Mesenchymal stem cell (in vitro differentiated cells and primary cell): Measurements from ENCODE around the gene DBH.

Experiments used
- DNase-seq: peaks from one replicate; pipeline ENCODE4 v3.0.0-alpha.2; 2013
- H2AFZ ChIP-seq: one replicate; pipeline ENCODE4 v1.6.1; 2013; ENCODE audit warnings: low read depth, mild to moderate bottlenecking, control low read depth, inconsistent platforms, low read length, moderate library complexity
- H2AK5ac ChIP-seq: 2 replicates; pipeline ENCODE4 v1.6.1; 2013; ENCODE audit warnings: low read length, moderate library complexity, mild to moderate bottlenecking, inconsistent platforms; ENCODE audit not compliant: severe bottlenecking
- H2BK120ac ChIP-seq: one replicate; pipeline ENCODE4 v1.6.1; 2013; ENCODE audit warnings: low read depth, mild to moderate bottlenecking, inconsistent platforms, low read length, moderate library complexity
- H2BK12ac ChIP-seq, 2 experiments: one replicate each; pipeline ENCODE4 v1.6.1; 2013; ENCODE audit warnings: inconsistent platforms in 2 of 2, low read length in 2 of 2, mild to moderate bottlenecking in 2 of 2, moderate library complexity in 2 of 2, control low read depth in 1 of 2
- H2BK15ac ChIP-seq: one replicate; pipeline ENCODE4 v1.6.1; 2013; ENCODE audit warnings: mild to moderate bottlenecking, low read depth, inconsistent platforms; ENCODE audit not compliant: poor library complexity, severe bottlenecking
- H2BK5ac ChIP-seq: 2 replicates; pipeline ENCODE4 v1.6.1; 2013; ENCODE audit warnings: low read depth, mild to moderate bottlenecking, low read length, control low read depth, inconsistent platforms; ENCODE audit not compliant: poor library complexity, severe bottlenecking
- H3K14ac ChIP-seq, 2 experiments: one replicate each; pipeline ENCODE4 v1.6.1; 2013; ENCODE audit warnings: inconsistent platforms in 2 of 2, low read length in 2 of 2, control low read depth in 1 of 2, mild to moderate bottlenecking in 1 of 2, moderate library complexity in 1 of 2
- H3K18ac ChIP-seq, 2 experiments: one replicate each; pipeline ENCODE4 v1.6.1; 2013; ENCODE audit warnings: inconsistent platforms in 2 of 2, low read length in 2 of 2, control low read depth in 1 of 2, low read depth in 1 of 2, mild to moderate bottlenecking in 1 of 2
- H3K23ac ChIP-seq, 2 experiments: one replicate each; pipeline ENCODE4 v1.6.1; 2013; ENCODE audit warnings: inconsistent platforms in 2 of 2, low read length in 2 of 2, mild to moderate bottlenecking in 2 of 2, moderate library complexity in 2 of 2, control low read depth in 1 of 2
- H3K27ac ChIP-seq: 2 replicates; pipeline ENCODE4 v1.5.1; 2013; ENCODE audit warnings: mild to moderate bottlenecking, moderate library complexity, low read length, control low read depth, inconsistent platforms; ENCODE audit not compliant: poor library complexity, severe bottlenecking
- H3K27me3 ChIP-seq, 2 experiments: 2 replicates each; pipeline versions ENCODE4 v1.6.1 to v1.7.0; 2013; ENCODE audit warnings: low read length in 2 of 2, mild to moderate bottlenecking in 2 of 2, moderate library complexity in 2 of 2, control low read depth in 1 of 2, inconsistent platforms in 1 of 2; ENCODE audit not compliant: control insufficient read depth in 1 of 2, insufficient read depth in 1 of 2
- H3K36me3 ChIP-seq, 2 experiments: 2 replicates each; pipeline versions ENCODE4 v1.6.1 to v1.7.0; 2013; ENCODE audit warnings: low read length in 2 of 2, control low read depth in 1 of 2, inconsistent platforms in 1 of 2, low read depth in 1 of 2, mild to moderate bottlenecking in 1 of 2; ENCODE audit not compliant: insufficient read depth in 2 of 2, control insufficient read depth in 1 of 2
- H3K4ac ChIP-seq, 2 experiments: one replicate each; pipeline ENCODE4 v1.6.1; 2013; ENCODE audit warnings: inconsistent platforms in 2 of 2, low read length in 2 of 2, mild to moderate bottlenecking in 2 of 2, moderate library complexity in 2 of 2, control low read depth in 1 of 2, low read depth in 1 of 2
- H3K4me1 ChIP-seq: 2 replicates; pipeline ENCODE4 v1.6.1; 2013; ENCODE audit warnings: low read depth, low read length, control low read depth; ENCODE audit not compliant: control insufficient read depth, insufficient read depth
- H3K4me2 ChIP-seq: 2 replicates; pipeline ENCODE4 v1.6.1; 2013; ENCODE audit warnings: low read length, mild to moderate bottlenecking, inconsistent platforms; ENCODE audit not compliant: poor library complexity, severe bottlenecking
- H3K4me3 ChIP-seq, 2 experiments: 2 replicates each; pipeline versions ENCODE4 v1.5.1 to v1.7.0; 2013; ENCODE audit warnings: low read length in 2 of 2, mild to moderate bottlenecking in 2 of 2, control low read depth in 1 of 2, low read depth in 1 of 2; ENCODE audit not compliant: insufficient read depth in 1 of 2
- H3K79me1 ChIP-seq: replicated peaks from 2 replicates; pipeline ENCODE4 v1.6.1; 2013; ENCODE audit warnings: mild to moderate bottlenecking, control low read depth, low read length, inconsistent platforms; ENCODE audit not compliant: poor library complexity, severe bottlenecking
- H3K9ac ChIP-seq: 2 replicates; pipeline ENCODE4 v1.7.0; 2013; ENCODE audit warnings: mild to moderate bottlenecking, low read length, moderate library complexity
- H3K9me3 ChIP-seq: 2 replicates; pipeline ENCODE4 v1.7.0; 2013; ENCODE audit warnings: mild to moderate bottlenecking, low read length; ENCODE audit not compliant: control insufficient read depth
- H4K8ac ChIP-seq: one replicate; pipeline ENCODE4 v1.6.1; 2013; ENCODE audit warnings: inconsistent platforms, mild to moderate bottlenecking, low read length, moderate library complexity
- H4K91ac ChIP-seq: one replicate; pipeline ENCODE4 v1.6.1; 2013; ENCODE audit warnings: mild to moderate bottlenecking, low read length, inconsistent platforms
- WGBS: methylation state at CpG from one replicate; pipeline ENCODE4 v1.1.7; 2013; ENCODE audit warnings: mixed read lengths; 5-methylcytosine and 5-hydroxymethylcytosine counted together

Gene DBH

GRCh38 chr9:133590231-133590855 is 45.8 kb upstream of the DBH start:
- Histone ChIP-seq H3K4me1 (no peaks in the 10 kb centered on the region), H3K18ac (no peak overlapping the region), H3K27me3 (peaks cover 38 to 80% of the 10 kb centered on the region in 2 experiments), H3K36me3 (no peaks in the 10 kb centered on the region), H4K91ac (no peak overlapping the region), H2BK120ac (no peak overlapping the region), H2BK15ac (no peak overlapping the region), H4K8ac (no peak overlapping the region), H2BK12ac (no peak overlapping the region), H3K4me3 (no peak overlapping the region), H3K4ac (no peak overlapping the region), H3K9me3 (peaks cover 3% of the 10 kb centered on the region), H3K9ac (no peak overlapping the region), H2AFZ (no peak overlapping the region), H3K14ac (no peak overlapping the region), H3K79me1 (no peaks in the 10 kb centered on the region), H3K27ac (no peak overlapping the region), H3K23ac (no peak overlapping the region), H3K4me2 (no peak overlapping the region), H2AK5ac (no peak overlapping the region), H2BK5ac (no peak overlapping the region)
- no peak for DNase-seq
- WGBS = 62% methylated on average over 20 of the region's 20 CpGs

GRCh38 chr9:133591116-133591910 is 44.9 kb upstream of the DBH start:
- H3K9ac ChIP-seq = no peak overlapping the region
- H2AFZ ChIP-seq = no peak overlapping the region
- peaks cover 5% of the 10 kb centered on the region for H3K9me3 ChIP-seq
- H3K4ac ChIP-seq = no peak overlapping the region
- H3K36me3 ChIP-seq = no peaks in the 10 kb centered on the region
- H2BK5ac ChIP-seq = no peak overlapping the region
- H2BK12ac ChIP-seq = no peak overlapping the region
- peaks cover 28 to 75% of the 10 kb centered on the region in 2 experiments for H3K27me3 ChIP-seq
- no peak overlapping the region for H3K23ac ChIP-seq
- no peak overlapping the region for H2BK120ac ChIP-seq
- no peak overlapping the region for H3K14ac ChIP-seq
- no peak overlapping the region for H3K27ac ChIP-seq
- H3K18ac ChIP-seq = no peak overlapping the region
- no peak for DNase-seq
- no peaks in the 10 kb centered on the region for H3K4me1 ChIP-seq
- no peak overlapping the region for H4K8ac ChIP-seq
- H4K91ac ChIP-seq = no peak overlapping the region
- H2AK5ac ChIP-seq = no peak overlapping the region
- WGBS = 88% methylated on average over 17 of the region's 17 CpGs
- no peak overlapping the region for H3K4me2 ChIP-seq
- H3K4me3 ChIP-seq = no peak overlapping the region
- no peak overlapping the region for H2BK15ac ChIP-seq
- H3K79me1 ChIP-seq = no peaks in the 10 kb centered on the region

GRCh38 chr9:133591985-133592384 is 44.2 kb upstream of the DBH start:
- no peak overlapping the region for H3K23ac ChIP-seq
- H3K4me2 ChIP-seq = no peak overlapping the region
- 62% methylated on average over 10 of the region's 10 CpGs for WGBS
- H2BK120ac ChIP-seq = no peak overlapping the region
- H3K9me3 ChIP-seq = peaks cover 12% of the 10 kb centered on the region
- no peaks in the 10 kb centered on the region for H3K79me1 ChIP-seq
- no peak overlapping the region for H2AK5ac ChIP-seq
- H3K27ac ChIP-seq = no peak overlapping the region
- no peak overlapping the region for H3K9ac ChIP-seq
- DNase-seq = no peak
- no peak overlapping the region for H2BK15ac ChIP-seq
- no peak overlapping the region for H3K18ac ChIP-seq
- no peak overlapping the region for H2AFZ ChIP-seq
- H3K36me3 ChIP-seq = no peaks in the 10 kb centered on the region
- H4K8ac ChIP-seq = no peak overlapping the region
- no peak overlapping the region for H4K91ac ChIP-seq
- H3K4me1 ChIP-seq = no peaks in the 10 kb centered on the region
- H3K4me3 ChIP-seq = no peak overlapping the region
- no peak overlapping the region for H3K14ac ChIP-seq
- no peak overlapping the region for H2BK5ac ChIP-seq
- H2BK12ac ChIP-seq = no peak overlapping the region
- H3K27me3 ChIP-seq = peaks cover 22 to 68% of the 10 kb centered on the region in 2 experiments
- no peak overlapping the region for H3K4ac ChIP-seq

GRCh38 chr9:133592731-133593409 is 43.3 kb upstream of the DBH start:
- Histone ChIP-seq H3K14ac (no peak overlapping the region), H2AK5ac (no peak overlapping the region), H3K4ac (no peak overlapping the region), H2AFZ (no peak overlapping the region), H3K79me1 (no peaks in the 10 kb centered on the region), H3K27me3 (peaks cover 16 to 61% of the 10 kb centered on the region in 2 experiments), H4K91ac (no peak overlapping the region), H3K4me2 (no peak overlapping the region), H2BK15ac (no peak overlapping the region), H3K9me3 (peaks cover 20% of the 10 kb centered on the region), H4K8ac (no peak overlapping the region), H3K36me3 (no peaks in the 10 kb centered on the region), H2BK12ac (no peak overlapping the region), H3K9ac (no peak overlapping the region), H3K23ac (no peak overlapping the region), H3K18ac (no peak overlapping the region), H3K4me1 (no peaks in the 10 kb centered on the region), H3K4me3 (no peak overlapping the region), H2BK120ac (no peak overlapping the region), H2BK5ac (no peak overlapping the region), H3K27ac (no peak overlapping the region)
- no peak for DNase-seq
- 83% methylated on average over 17 of the region's 17 CpGs for WGBS
